KMS-11 (cell line): ENCODE data around the gene GIPC2.

Experiments
- H2AFZ ChIP-seq: fragments of 200-600 bp; sonication (generic); 2 replicates; pipeline ENCODE4 v1.6.1; 2016; ENCODE audit warnings: antibody characterized with exemption, mixed run types, low read depth
- H3K27ac ChIP-seq: fragments of 200-600 bp; sonication (generic); 2 replicates; pipeline ENCODE4 v1.6.1; 2016; ENCODE audit warnings: mild to moderate bottlenecking, mixed run types
- H3K27me3 ChIP-seq: fragments of 200-600 bp; sonication (generic); 2 replicates; pipeline ENCODE4 v1.6.1; 2017; ENCODE audit warnings: mild to moderate bottlenecking, low read depth, mixed run types, moderate library complexity; ENCODE audit not compliant: insufficient read depth
- H3K36me3 ChIP-seq: fragments of 200-600 bp; sonication (generic); 2 replicates; pipeline ENCODE4 v1.6.1; 2017; ENCODE audit warnings: mild to moderate bottlenecking, mixed run types; ENCODE audit not compliant: insufficient read depth
- H3K4me1 ChIP-seq: fragments of 200-600 bp; sonication (generic); 2 replicates; pipeline ENCODE4 v1.6.1; 2016; ENCODE audit warnings: mild to moderate bottlenecking, low read depth, mixed run types; ENCODE audit not compliant: poor library complexity, severe bottlenecking
- H3K4me2 ChIP-seq: fragments of 200-600 bp; sonication (generic); 2 replicates; pipeline ENCODE4 v1.7.0; 2016; ENCODE audit warnings: mild to moderate bottlenecking, mixed run types
- H3K4me3 ChIP-seq: fragments of 200-600 bp; sonication (generic); IDR thresholded peaks from 2 replicates; pipeline ENCODE4 v1.6.1; 2017; ENCODE audit warnings: low read depth, low read length, mixed read lengths; ENCODE audit not compliant: insufficient read depth
- H3K79me2 ChIP-seq: fragments of 200-600 bp; sonication (generic); 2 replicates; pipeline ENCODE4 v1.6.1; 2016; ENCODE audit warnings: low read depth, mixed run types; ENCODE audit not compliant: insufficient read depth
- H3K9ac ChIP-seq: fragments of 200-600 bp; sonication (generic); 2 replicates; pipeline ENCODE4 v1.6.1; 2016; ENCODE audit warnings: mild to moderate bottlenecking, mixed run types
- H4K20me1 ChIP-seq: fragments of 200-600 bp; sonication (generic); 2 replicates; pipeline ENCODE4 v1.6.1; 2016; ENCODE audit warnings: mild to moderate bottlenecking, mixed run types; ENCODE audit not compliant: insufficient read depth
- CTCF ChIP-seq: fragments of 200-600 bp; sonication (generic); conservative IDR thresholded peaks from 2 replicates; pipeline ENCODE4 v1.6.1; 2017; ENCODE audit warnings: low read depth, mild to moderate bottlenecking, antibody characterized with exemption, low read length, moderate library complexity, mixed read lengths

GIPC2 gene

GRCh38 chr1:78184460-78185072 lies 138.8 kb downstream of the GIPC2 start:
- no peak overlapping the region for H3K27ac ChIP-seq
- H2AFZ ChIP-seq, result no peak overlapping the region
- no peaks in the 10 kb centered on the region for H3K36me3 ChIP-seq
- no peak overlapping the region for H3K4me3 ChIP-seq
- H3K4me1 ChIP-seq, result peaks cover 5% of the 10 kb centered on the region
- no peak for TF ChIP-seq CTCF
- no peaks in the 10 kb centered on the region for H3K27me3 ChIP-seq
- H3K9ac ChIP-seq, result no peak overlapping the region
- H3K4me2 ChIP-seq, result 0 out of 2 replicates have a peak overlapping the region, but pooled peaks have one; percentile 9
- H4K20me1 ChIP-seq, result no peaks in the 10 kb centered on the region
- no peaks in the 10 kb centered on the region for H3K79me2 ChIP-seq
